SK-N-SH (cell line): ENCODE measurements around the gene VN1R5. TPM values are rescaled to one million over a fixed set of nuclear protein-coding genes. Genes with fewer than 3 reads are reported as not detected.

Experiments used
- CTCF ChIA-PET: fragments of 300-600, 350-600 bp; formaldehyde crosslinking; extraction: SDS; loops from one replicate; lab custom pipeline; 2021; lab: Yijun Ruan, JAX
- POLR2A ChIA-PET: fragments of 350-600 bp; sonication (Branson Sonifier 250); formaldehyde crosslinking; extraction: SDS; loops from one replicate; lab custom pipeline; 2020; ENCODE audit warnings: antibody characterized with exemption, inconsistent platforms; lab: Yijun Ruan, JAX
- DNase-seq: peaks from one replicate; pipeline ENCODE4 v3.0.0; 2012
- H2AFZ ChIP-seq: fragments of 200-600 bp; sonication (generic); 2 replicates; pipeline ENCODE4 v1.8.1; 2016; ENCODE audit warnings: antibody characterized with exemption, mild to moderate bottlenecking, low read depth
- H3F3A ChIP-seq: fragments of 200-600 bp; sonication (generic); replicated peaks from 2 replicates; pipeline ENCODE3; 2016; ENCODE audit warnings: antibody characterized with exemption, mild to moderate bottlenecking; ENCODE audit not compliant: insufficient read depth
- H3K27ac ChIP-seq, 2 experiments: fragments of 200-500 bp in 1 of 2; fragments of 200-600 bp in 1 of 2; sonication (Bioruptor generic) in 1 of 2; sonication (generic), shearing (Covaris generic) in 1 of 2; 2 replicates each; pipeline versions ENCODE4 v1.5.1 to v1.6.1; 2014 to 2016; ENCODE audit warnings: low read depth in 2 of 2, inconsistent platforms in 1 of 2, low read length in 1 of 2, mild to moderate bottlenecking in 1 of 2, mixed read lengths in 1 of 2
- H3K27me3 ChIP-seq: fragments of 200-600 bp; sonication (generic), shearing (Covaris generic); 2 replicates; pipeline ENCODE4 v1.6.1; 2016; ENCODE audit warnings: mixed run types; ENCODE audit not compliant: insufficient read depth
- H3K36me3 ChIP-seq, 2 experiments: fragments of 200-500 bp in 1 of 2; fragments of 200-600 bp in 1 of 2; sonication (Bioruptor generic) in 1 of 2; sonication (generic) in 1 of 2; replicated peaks in 1 of 2; 2 replicates each; pipeline versions ENCODE3 to v1.5.1; 2014 to 2016; ENCODE audit warnings: low read length in 1 of 2, mild to moderate bottlenecking in 1 of 2; ENCODE audit not compliant: insufficient read depth in 2 of 2, control insufficient read depth in 1 of 2
- H3K4me1 ChIP-seq, 2 experiments: fragments of 200-500 bp in 1 of 2; fragments of 200-600 bp in 1 of 2; sonication (Bioruptor generic) in 1 of 2; sonication (generic), shearing (Covaris generic) in 1 of 2; 2 replicates each; pipeline versions ENCODE4 v1.5.1 to v1.6.1; 2014 to 2016; ENCODE audit warnings: low read depth in 1 of 2, low read length in 1 of 2, mixed run types in 1 of 2; ENCODE audit not compliant: insufficient read depth in 2 of 2, control insufficient read depth in 1 of 2
- H3K4me2 ChIP-seq: fragments of 200-600 bp; sonication (generic), shearing (Covaris generic); 2 replicates; pipeline ENCODE4 v1.6.1; 2017; ENCODE audit warnings: mixed run types
- H3K4me3 ChIP-seq, 2 experiments: fragments of 200-500 bp in 1 of 2; fragments of 200-600 bp in 1 of 2; sonication (Bioruptor generic) in 1 of 2; sonication (generic), shearing (Covaris generic) in 1 of 2; 2 replicates each; pipeline versions ENCODE4 v1.5.1 to v1.8.1; 2014 to 2016; ENCODE audit warnings: low read depth in 2 of 2, inconsistent platforms in 1 of 2, low read length in 1 of 2, mild to moderate bottlenecking in 1 of 2, mixed read lengths in 1 of 2, moderate library complexity in 1 of 2
- H3K79me2 ChIP-seq: fragments of 200-600 bp; sonication (generic); 2 replicates; pipeline ENCODE4 v1.8.1; 2017; ENCODE audit warnings: mild to moderate bottlenecking; ENCODE audit not compliant: insufficient read depth
- H3K9ac ChIP-seq: fragments of 200-600 bp; sonication (generic); 2 replicates; pipeline ENCODE4 v1.6.1; 2017; ENCODE audit warnings: mixed run types
- H3K9me2 ChIP-seq: fragments of 200-600 bp; sonication (generic); 2 replicates; pipeline ENCODE4 v1.6.1; 2017; ENCODE audit warnings: mixed run types
- H3K9me3 ChIP-seq: fragments of 200-600 bp; sonication (generic); 2 replicates; pipeline ENCODE4 v1.6.1; 2017; ENCODE audit warnings: mixed run types, mild to moderate bottlenecking, moderate library complexity
- H4K20me1 ChIP-seq: fragments of 200-600 bp; sonication (generic); 2 replicates; pipeline ENCODE4 v1.6.1; 2017; ENCODE audit warnings: mild to moderate bottlenecking, mixed run types; ENCODE audit not compliant: insufficient read depth
- FOSL2 ChIP-seq: IDR thresholded peaks from 2 replicates; pipeline ENCODE4 v1.4.0; 2012; ENCODE audit warnings: low read depth, mild to moderate bottlenecking, moderate library complexity, borderline replicate concordance
- GATA2 ChIP-seq: sonication (generic); formaldehyde crosslinking; IDR thresholded peaks from 2 replicates; pipeline ENCODE4 v1.5.0; 2020; ENCODE audit warnings: mild to moderate bottlenecking, missing genetic modification reagents
- PBX3 ChIP-seq: IDR thresholded peaks from 2 replicates; pipeline ENCODE4; 2012
- POLR2AphosphoS5 ChIP-seq: IDR thresholded peaks from 2 replicates; pipeline ENCODE4 v1.6.1; 2012; ENCODE audit warnings: low read depth, low read length
- RXRA ChIP-seq: IDR thresholded peaks from 2 replicates; pipeline ENCODE4 v1.4.0; 2012; ENCODE audit warnings: low read depth, mild to moderate bottlenecking, borderline replicate concordance
- TAF1 ChIP-seq: IDR thresholded peaks from 2 replicates; pipeline ENCODE4 v1.6.1; 2012; ENCODE audit warnings: low read depth, mild to moderate bottlenecking, low read length, moderate library complexity, borderline replicate concordance
- TEAD4 ChIP-seq: IDR thresholded peaks from 2 replicates; pipeline ENCODE4 v1.4.0; 2012; ENCODE audit warnings: mild to moderate bottlenecking, borderline replicate concordance; ENCODE audit not compliant: insufficient read depth
- ZBTB33 ChIP-seq: IDR thresholded peaks from 2 replicates; pipeline ENCODE4 v1.4.0; 2012; ENCODE audit warnings: low read depth, borderline replicate concordance
- WGBS: methylation state at CpG from one replicate; pipeline ENCODE4 v1.1.6; 2017; ENCODE audit warnings: low lambda C conversion rate; 5-methylcytosine and 5-hydroxymethylcytosine counted together
- polyA plus RNA-seq, 3 experiments: library from polyadenylated mRNA; depleted of rRNA; stranded (reverse); fragments of >200 nt; gene quantifications; 2 replicates each; pipeline ENCODE4 v1.2.3, GENCODE V29; 2012
- TF ChIP-seq, protein P1 (sequence below): IDR thresholded peaks from 2 replicates; pipeline ENCODE4 v1.6.1; 2012; ENCODE audit warnings: mild to moderate bottlenecking, low read depth, low read length, moderate library complexity
- TF ChIP-seq, protein P2 (sequence below): fragments of 200-600 bp; sonication (generic); IDR thresholded peaks from 2 replicates; pipeline ENCODE4 v1.6.1; 2017; ENCODE audit warnings: antibody characterized with exemption, mild to moderate bottlenecking, moderate library complexity

VN1R5 gene
- polyA plus RNA-seq, 1 of the 3 experiments (the other 2 are of a cell fraction): not detected

DNA sequence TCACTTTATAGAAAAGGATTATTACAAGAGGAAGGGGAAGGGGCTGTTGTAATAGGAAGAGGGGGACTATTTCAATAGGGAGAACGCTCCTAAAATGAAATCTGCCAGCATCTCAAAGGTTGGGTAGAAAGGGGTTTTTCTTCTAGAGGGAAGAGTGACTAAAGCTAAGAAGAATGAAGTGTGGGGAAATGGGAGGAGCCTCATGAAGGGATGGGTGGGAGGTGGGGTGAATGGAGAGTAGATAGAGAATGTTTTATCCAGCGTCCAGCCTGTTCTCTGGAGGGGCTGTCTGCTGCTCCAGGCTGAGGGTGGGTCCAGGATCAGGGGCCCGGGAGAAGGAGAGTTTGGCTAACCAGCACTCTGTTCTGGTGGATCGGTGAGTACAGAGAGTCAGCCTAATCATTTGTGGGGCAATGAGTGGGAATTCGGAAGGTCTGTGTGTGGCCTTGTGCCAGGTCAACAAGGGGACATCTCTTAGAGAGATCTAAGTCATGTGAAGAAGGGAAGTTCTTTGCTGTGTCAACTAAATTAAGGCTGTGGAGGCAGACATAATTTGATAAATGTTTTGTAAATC is 25.2 kb downstream of the VN1R5 start (continued):
- no peak for TF ChIP-seq POLR2AphosphoS5
- TF ChIP-seq, all 33 proteins: peak for 0

- Histone ChIP-seq H3K9ac (no peak overlapping the region), H3K4me3 (no peak overlapping the region), H3K27me3 (no peaks in the 10 kb centered on the region), H3K9me2 (no peaks in the 10 kb centered on the region), H3K4me2 (no peak overlapping the region)
- 76% methylated on average over 10 of the region's 23 CpGs for WGBS
- CTCF ChIA-PET: no interaction called here
- no peak for DNase-seq
- no peak for TF ChIP-seq PBX3
- TF ChIP-seq, all 33 proteins: peak for 0
- POLR2A ChIA-PET: no interaction called here
- Histone ChIP-seq H3K36me3 (no peaks in the 10 kb centered on the region), H3K4me1 (no peaks in the 10 kb centered on the region), H3K79me2 (no peaks in the 10 kb centered on the region), H3K9me3 (no peaks in the 10 kb centered on the region), H2AFZ (no peak overlapping the region), H3F3A (no peaks in the 10 kb centered on the region), H4K20me1 (no peaks in the 10 kb centered on the region), H3K27ac (no peak overlapping the region)
Measured at GRCh38 chr1:247286134-247286670, 30.3 kb downstream of the VN1R5 start.

GRCh38 chr1:247287460-247287859 is 31.6 kb downstream of the VN1R5 start:
- H3K27me3 ChIP-seq: no peaks in the 10 kb centered on the region
- no peak overlapping the region for H3K9ac ChIP-seq
- H3K79me2 ChIP-seq: no peaks in the 10 kb centered on the region
- no peak overlapping the region for H3K27ac ChIP-seq
- no peak overlapping the region for H2AFZ ChIP-seq
- H3K4me2 ChIP-seq: no peak overlapping the region
- TF ChIP-seq, protein P1, sequence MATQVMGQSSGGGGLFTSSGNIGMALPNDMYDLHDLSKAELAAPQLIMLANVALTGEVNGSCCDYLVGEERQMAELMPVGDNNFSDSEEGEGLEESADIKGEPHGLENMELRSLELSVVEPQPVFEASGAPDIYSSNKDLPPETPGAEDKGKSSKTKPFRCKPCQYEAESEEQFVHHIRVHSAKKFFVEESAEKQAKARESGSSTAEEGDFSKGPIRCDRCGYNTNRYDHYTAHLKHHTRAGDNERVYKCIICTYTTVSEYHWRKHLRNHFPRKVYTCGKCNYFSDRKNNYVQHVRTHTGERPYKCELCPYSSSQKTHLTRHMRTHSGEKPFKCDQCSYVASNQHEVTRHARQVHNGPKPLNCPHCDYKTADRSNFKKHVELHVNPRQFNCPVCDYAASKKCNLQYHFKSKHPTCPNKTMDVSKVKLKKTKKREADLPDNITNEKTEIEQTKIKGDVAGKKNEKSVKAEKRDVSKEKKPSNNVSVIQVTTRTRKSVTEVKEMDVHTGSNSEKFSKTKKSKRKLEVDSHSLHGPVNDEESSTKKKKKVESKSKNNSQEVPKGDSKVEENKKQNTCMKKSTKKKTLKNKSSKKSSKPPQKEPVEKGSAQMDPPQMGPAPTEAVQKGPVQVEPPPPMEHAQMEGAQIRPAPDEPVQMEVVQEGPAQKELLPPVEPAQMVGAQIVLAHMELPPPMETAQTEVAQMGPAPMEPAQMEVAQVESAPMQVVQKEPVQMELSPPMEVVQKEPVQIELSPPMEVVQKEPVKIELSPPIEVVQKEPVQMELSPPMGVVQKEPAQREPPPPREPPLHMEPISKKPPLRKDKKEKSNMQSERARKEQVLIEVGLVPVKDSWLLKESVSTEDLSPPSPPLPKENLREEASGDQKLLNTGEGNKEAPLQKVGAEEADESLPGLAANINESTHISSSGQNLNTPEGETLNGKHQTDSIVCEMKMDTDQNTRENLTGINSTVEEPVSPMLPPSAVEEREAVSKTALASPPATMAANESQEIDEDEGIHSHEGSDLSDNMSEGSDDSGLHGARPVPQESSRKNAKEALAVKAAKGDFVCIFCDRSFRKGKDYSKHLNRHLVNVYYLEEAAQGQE: no peak
- no peak for TF ChIP-seq ZBTB33
- TF ChIP-seq TEAD4: no peak
- TF ChIP-seq TAF1: no peak
- TF ChIP-seq, protein P2, sequence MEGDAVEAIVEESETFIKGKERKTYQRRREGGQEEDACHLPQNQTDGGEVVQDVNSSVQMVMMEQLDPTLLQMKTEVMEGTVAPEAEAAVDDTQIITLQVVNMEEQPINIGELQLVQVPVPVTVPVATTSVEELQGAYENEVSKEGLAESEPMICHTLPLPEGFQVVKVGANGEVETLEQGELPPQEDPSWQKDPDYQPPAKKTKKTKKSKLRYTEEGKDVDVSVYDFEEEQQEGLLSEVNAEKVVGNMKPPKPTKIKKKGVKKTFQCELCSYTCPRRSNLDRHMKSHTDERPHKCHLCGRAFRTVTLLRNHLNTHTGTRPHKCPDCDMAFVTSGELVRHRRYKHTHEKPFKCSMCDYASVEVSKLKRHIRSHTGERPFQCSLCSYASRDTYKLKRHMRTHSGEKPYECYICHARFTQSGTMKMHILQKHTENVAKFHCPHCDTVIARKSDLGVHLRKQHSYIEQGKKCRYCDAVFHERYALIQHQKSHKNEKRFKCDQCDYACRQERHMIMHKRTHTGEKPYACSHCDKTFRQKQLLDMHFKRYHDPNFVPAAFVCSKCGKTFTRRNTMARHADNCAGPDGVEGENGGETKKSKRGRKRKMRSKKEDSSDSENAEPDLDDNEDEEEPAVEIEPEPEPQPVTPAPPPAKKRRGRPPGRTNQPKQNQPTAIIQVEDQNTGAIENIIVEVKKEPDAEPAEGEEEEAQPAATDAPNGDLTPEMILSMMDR: peak; percentile 29
- no peak for TF ChIP-seq GATA2
- no peak for TF ChIP-seq FOSL2
- no peak for TF ChIP-seq RXRA
- TF ChIP-seq, all 33 proteins: peak for 1
- Histone ChIP-seq H3K36me3 (no peaks in the 10 kb centered on the region), H3K4me3 (no peak overlapping the region), H3K9me2 (no peaks in the 10 kb centered on the region), H4K20me1 (no peaks in the 10 kb centered on the region), H3K4me1 (no peaks in the 10 kb centered on the region), H3K9me3 (no peaks in the 10 kb centered on the region), H3F3A (no peaks in the 10 kb centered on the region)
- no peak for DNase-seq
- ChIA-PET CTCF (no interaction called here), POLR2A (no interaction called here)
- 67% methylated on average over 14 of the region's 14 CpGs for WGBS
